ENCODE data around the gene CLCNKB. TPM values are rescaled to one million over a fixed set of nuclear protein-coding genes. Genes with fewer than 3 reads are reported as not detected.

CLCNKB gene
- total RNA-seq, 2 experiments from 2014 or later, result not detected

GRCh38 chr1:16017461-16018303, 25.9 kb upstream of the CLCNKB start, which contains the start of gene HSPB7:
Gene HSPB7 (minus strand): TSS chr1:16018043. CDS start chr1:16017963, 80 bp downstream.
- no peak within 1 kb of the TSS for H3K27ac Mint-ChIP-seq
- Histone ChIP-seq H3K27ac (ENCODE audit: low read depth in 1 of 2, low read length in 2 of 2) (no peak within 1 kb of the TSS), H3K4me3 (ENCODE audit: low read length) (no peak within 1 kb of the TSS), H3K27me3 (ENCODE audit: control insufficient read depth in 1 of 2, insufficient read depth in 2 of 2, low read length in 2 of 2) (peaks cover 0 to 5% of the 10 kb centered on the region in 2 experiments), H3K9me3 (ENCODE audit: control insufficient read depth in 1 of 2, insufficient read depth in 1 of 2, low read length in 2 of 2) (no peaks in the 10 kb centered on the region), H3K36me3 (ENCODE audit: insufficient read depth, low read length) (no peaks in the 10 kb centered on the region), H3K4me1 (ENCODE audit: insufficient read depth, low read length) (peaks cover 8% of the 10 kb centered on the region)
- no peaks in the 10 kb centered on the region for H3K4me1 Mint-ChIP-seq (ENCODE audit: low read depth)
- H3K27me3 Mint-ChIP-seq, result peaks cover 17% of the 10 kb centered on the region
- no peak for ATAC-seq (ENCODE audit: poor library complexity)
- TF ChIP-seq CTCF (IDR thresholded peaks at IDR 0.05), result no peak
- H3K36me3 Mint-ChIP-seq (ENCODE audit: low read depth), result no peaks in the 10 kb centered on the region
- H3K4me3 Mint-ChIP-seq, result no peak within 1 kb of the TSS
- ChIA-PET CTCF (interaction anchor here (0.6 kb wide), 1 partner anchor 170 kb away, joined by 3 read pairs; no protein-coding TSS in a partner anchor), POLR2A (no interaction called here)
- no peaks in the 10 kb centered on the region for H3K9me3 Mint-ChIP-seq
- intact Hi-C loops (cut with DNase I, micrococcal nuclease), result no loop called here
- no peak for DNase-seq

- DNase-seq, result no peak
- ChIA-PET POLR2A (no interaction called here), CTCF (interaction anchor here (0.6 kb wide), 1 partner anchor 171 kb away, joined by 3 read pairs; no protein-coding TSS in a partner anchor)
These were observed 25.3 kb upstream of the CLCNKB start for GRCh38 chr1:16018308-16018707.

More at GRCh38 chr1:16018308-16018707, 25.3 kb upstream of the CLCNKB start:
- Histone ChIP-seq H3K9me3 (ENCODE audit: control insufficient read depth in 1 of 2, insufficient read depth in 1 of 2, low read length in 2 of 2) (no peaks in the 10 kb centered on the region), H3K4me3 (ENCODE audit: low read length) (no peak overlapping the region), H3K27me3 (ENCODE audit: control insufficient read depth in 1 of 2, insufficient read depth in 2 of 2, low read length in 2 of 2) (peaks cover 0 to 3% of the 10 kb centered on the region in 2 experiments), H3K36me3 (ENCODE audit: insufficient read depth, low read length) (no peaks in the 10 kb centered on the region), H3K27ac (ENCODE audit: low read depth in 1 of 2, low read length in 2 of 2) (no peak overlapping the region), H3K4me1 (ENCODE audit: insufficient read depth, low read length) (peaks cover 2% of the 10 kb centered on the region)
- ATAC-seq (ENCODE audit: poor library complexity), result no peak
- no peaks in the 10 kb centered on the region for H3K4me1 Mint-ChIP-seq (ENCODE audit: low read depth)
- no peak for TF ChIP-seq CTCF (IDR thresholded peaks at IDR 0.05)
- no peak overlapping the region for H3K27ac Mint-ChIP-seq
- intact Hi-C loops (cut with DNase I, micrococcal nuclease), result no loop called here
- no peaks in the 10 kb centered on the region for H3K9me3 Mint-ChIP-seq
- H3K4me3 Mint-ChIP-seq, result no peak overlapping the region
- H3K36me3 Mint-ChIP-seq (ENCODE audit: low read depth), result no peaks in the 10 kb centered on the region
- peaks cover 17% of the 10 kb centered on the region for H3K27me3 Mint-ChIP-seq

Data from CD4-positive, alpha-beta T cell (primary cell).